T-cell (primary cell): Measurements from ENCODE around the gene GPR156. TPM values are rescaled to one million over a fixed set of nuclear protein-coding genes. Genes with fewer than 3 reads are reported as not detected.
A peak's percentile ranks its signal among the peaks of the same experiment; 100 is the strongest.
"Not testable (repeated sequence)": the region's sequence is repeated elsewhere in the genome, so short reads cannot be mapped to it uniquely, and the experiment has no call there.

Experiments
- ATAC-seq, 4 experiments: fragments of 200-7000 bp in 3 of 4; fragments of 150-1000 bp in 1 of 4; cut with Tn5 transposase; replicated peaks in 1 of 4; 1 replicate in 3 of 4; 2 replicates in 1 of 4; pipeline ENCODE4 v1.10.0; 2021; ENCODE audit warnings: moderate library complexity in 3 of 4, mild to moderate bottlenecking in 2 of 4, moderate number of reproducible peaks in 1 of 4
- CTCF ChIA-PET, 2 donors: fragments of 300-600 bp; sonication (Branson Sonifier 250); formaldehyde crosslinking; loops; one replicate each; lab custom pipeline; 2022; ENCODE audit warnings: antibody characterized with exemption in 2 of 2; lab: Charles Lee
- POLR2A ChIA-PET, 2 donors: fragments of 300-600 bp; sonication (Branson Sonifier 250); formaldehyde crosslinking; loops; one replicate each; lab custom pipeline; 2022; ENCODE audit warnings: antibody characterized with exemption in 2 of 2; lab: Charles Lee
- DNase-seq, 35 experiments: peaks; one replicate each; pipeline versions ENCODE4 v3.0.0 to v3.0.0-alpha.2; 2013 to 2023
- H3K27ac ChIP-seq: one replicate; pipeline ENCODE4 v1.5.1; 2013; ENCODE audit warnings: low read length
- H3K27me3 ChIP-seq, 2 experiments: replicated peaks in 1 of 2; 1 replicate in 1 of 2; 2 replicates in 1 of 2; pipeline versions ENCODE4 v1.6.1 to v1.7.0; 2013; ENCODE audit warnings: low read length in 1 of 2, mixed read lengths in 1 of 2; ENCODE audit not compliant: control insufficient read depth in 2 of 2, insufficient read depth in 2 of 2; ENCODE audit errors: extremely low read depth in 1 of 2
- H3K36me3 ChIP-seq, 2 donors: 1 replicate in 1 of 2; 2 replicates in 1 of 2; pipeline versions ENCODE4 v1.6.1 to v1.7.0; 2013; ENCODE audit warnings: low read length in 1 of 2; ENCODE audit not compliant: control insufficient read depth in 2 of 2, insufficient read depth in 1 of 2; ENCODE audit errors: extremely low read depth in 1 of 2
- H3K4me1 ChIP-seq, 2 experiments: 1 replicate in 1 of 2; 2 replicates in 1 of 2; pipeline versions ENCODE4 v1.6.1 to v1.7.0; 2013; ENCODE audit warnings: low read length in 2 of 2, mixed read lengths in 1 of 2; ENCODE audit not compliant: insufficient read depth in 2 of 2, control insufficient read depth in 1 of 2; ENCODE audit errors: extremely low read depth in 1 of 2
- H3K4me3 ChIP-seq, 2 donors: 1 replicate in 1 of 2; 2 replicates in 1 of 2; pipeline versions ENCODE4 v1.5.1 to v1.7.0; 2013; ENCODE audit warnings: mild to moderate bottlenecking in 2 of 2, low read length in 1 of 2, moderate library complexity in 1 of 2; ENCODE audit not compliant: control insufficient read depth in 1 of 2; ENCODE audit errors: extremely low read depth in 1 of 2
- H3K9me3 ChIP-seq: 2 replicates; pipeline ENCODE4 v1.7.0; 2013
- H3K27ac Mint-ChIP-seq, 2 donors: one replicate each; pipeline ENCODE4 v1.8.0; 2020 to 2021; ENCODE audit warnings: mild to moderate bottlenecking in 2 of 2, mixed read lengths in 2 of 2
- H3K27me3 Mint-ChIP-seq, 2 donors: one replicate each; pipeline ENCODE4 v1.8.0; 2021 to 2022; ENCODE audit warnings: mixed read lengths in 2 of 2
- H3K36me3 Mint-ChIP-seq: one replicate; pipeline ENCODE4 v1.8.0; 2021; ENCODE audit warnings: mixed read lengths
- H3K4me1 Mint-ChIP-seq, 3 donors: one replicate each; pipeline ENCODE4 v1.8.0; 2020 to 2022; ENCODE audit warnings: mixed read lengths in 3 of 3, mild to moderate bottlenecking in 1 of 3
- H3K4me3 Mint-ChIP-seq, 3 donors: one replicate each; pipeline ENCODE4 v1.8.0; 2020 to 2022; ENCODE audit warnings: mild to moderate bottlenecking in 3 of 3, mixed read lengths in 3 of 3, moderate library complexity in 3 of 3
- H3K9me3 Mint-ChIP-seq, 3 donors: one replicate each; pipeline ENCODE4 v1.8.0; 2020 to 2022; ENCODE audit warnings: mixed read lengths in 3 of 3
- WGBS: methylation state at CpG from one replicate; pipeline ENCODE4 v1.1.5; 2013; ENCODE audit warnings: missing lambda C conversion rate; ENCODE audit not compliant: insufficient coverage; 5-methylcytosine and 5-hydroxymethylcytosine counted together
- total RNA-seq, 35 experiments: library from RNA in 6 of 35; stranded (reverse) in 6 of 35; fragments of 120-200 nt in 1 of 35; gene quantifications; one replicate each; pipeline versions ENCODE4 v1.2.1 to v1.2.4 and lab custom pipeline; 2013 to 2026

Gene GPR156
- total RNA-seq (under 1 TPM in 4 of 5 donors, not detected in 1; 0.09 to 0.75 (median 0.38) TPM), total RNA-seq (lab: John Stamatoyannopoulos, UW) (0 to 0.41 (median 0.08) reads per million in 29 experiments)
- 0.06 TPM for total RNA-seq (2013)

DNA sequence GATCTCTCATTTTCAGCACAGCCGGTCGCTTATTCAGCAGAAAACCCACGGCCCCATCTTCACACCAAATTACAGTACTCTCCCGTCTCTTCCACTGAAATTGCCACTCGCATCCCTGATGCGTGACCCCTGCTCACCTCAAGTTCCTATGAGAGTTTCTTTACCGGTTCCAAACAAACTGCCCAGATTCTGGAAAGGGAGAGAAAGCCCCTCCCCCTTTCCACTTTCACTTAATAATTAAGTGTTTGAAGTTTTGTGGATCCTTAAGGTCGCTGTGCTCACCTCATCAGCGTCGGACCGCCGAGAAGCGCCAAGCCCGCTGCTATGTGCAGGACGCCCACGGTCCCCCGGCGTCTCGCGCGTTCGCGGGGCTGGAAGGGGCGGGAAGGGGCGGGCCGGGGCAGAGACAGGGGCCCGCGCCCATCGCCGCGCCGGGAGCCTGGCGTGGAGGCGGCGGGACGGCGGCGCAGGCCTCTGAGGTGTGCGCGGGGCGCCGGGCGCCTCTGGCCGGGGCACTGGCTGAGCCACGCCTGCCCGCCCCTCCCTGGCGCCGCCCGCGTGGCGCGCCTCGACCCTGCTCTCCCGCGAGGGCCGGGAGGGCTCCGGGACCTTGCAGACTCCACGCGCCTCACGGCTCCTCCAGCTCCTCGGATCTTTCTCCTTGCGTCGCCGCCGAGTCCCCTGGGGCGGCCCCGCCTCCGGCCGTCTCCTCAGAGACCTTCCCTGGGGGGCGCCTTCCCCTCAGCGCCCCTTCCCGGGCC is at the start of gene GPR156:
GPR156 (minus strand) TSS at position 476 of the 761 bp plus-strand sequence. CDS start 41,124 bp downstream, outside the sequence.
- Histone ChIP-seq H3K36me3 (no peaks in the 10 kb centered on the region), H3K9me3 (no peaks in the 10 kb centered on the region), H3K4me1 (peaks cover 0 to 4% of the 10 kb centered on the region in 2 experiments), H3K4me3 (peak within 1 kb of the TSS in 1 of 2 donors; percentile 52), H3K27ac (no peak within 1 kb of the TSS), H3K27me3 (peaks cover 6 to 40% of the 10 kb centered on the region in 2 experiments)
- H3K36me3 Mint-ChIP-seq: no peaks in the 10 kb centered on the region
- CTCF ChIA-PET: no interaction called here
- peaks cover 0 to 8% (median 5%) of the 10 kb centered on the region in 3 donors for H3K4me1 Mint-ChIP-seq
- peak in 2 of 4 experiments; percentile 20 to 36 for ATAC-seq
- H3K9me3 Mint-ChIP-seq: peaks cover 0 to 5% (median 0%) of the 10 kb centered on the region in 3 donors
- no peak within 1 kb of the TSS for H3K27ac Mint-ChIP-seq
- WGBS: 7% methylated on average over 69 of the region's 72 CpGs
- peaks cover 59 to 65% of the 10 kb centered on the region in 2 donors for H3K27me3 Mint-ChIP-seq
- H3K4me3 Mint-ChIP-seq: peak within 1 kb of the TSS in 2 of 3 donors; percentile 32 to 34
- POLR2A ChIA-PET: no interaction called here
- DNase-seq: no peak

DNA sequence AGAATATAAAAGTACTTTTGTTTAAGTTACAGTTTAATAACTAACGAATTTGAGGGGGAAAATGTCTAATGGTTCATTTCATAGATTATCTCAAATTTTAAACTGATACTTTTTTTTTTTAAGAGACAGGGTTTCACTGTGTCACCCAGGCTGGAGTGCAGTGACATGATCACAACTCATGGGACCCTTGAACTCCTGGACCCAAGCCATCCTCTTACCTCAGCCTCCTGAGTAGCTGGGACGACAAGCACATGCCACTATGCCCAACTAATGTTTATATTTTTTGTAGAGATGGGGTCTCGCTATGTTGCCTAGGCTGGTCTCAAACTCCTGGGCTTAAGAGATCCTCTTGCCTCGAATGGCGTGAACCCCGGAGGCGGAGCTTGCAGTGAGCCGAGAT is 47.6 kb upstream of the GPR156 start:
- Histone ChIP-seq H3K27me3 (no peaks in the 10 kb centered on the region), H3K9me3 (no peaks in the 10 kb centered on the region), H3K4me3 (no peak overlapping the region), H3K27ac (no peak overlapping the region), H3K4me1 (no peaks in the 10 kb centered on the region), H3K36me3 (peaks cover 0 to 62% of the 10 kb centered on the region in 2 donors)
- H3K9me3 Mint-ChIP-seq: no peaks in the 10 kb centered on the region
- ChIA-PET POLR2A (interaction anchor here in 1 of 2 donors (0.5 kb wide), 1 partner anchor 28 kb away, joined by 6 read pairs; no protein-coding TSS in a partner anchor), CTCF (no interaction called here)
- H3K4me1 Mint-ChIP-seq: peaks cover 12 to 15% (median 15%) of the 10 kb centered on the region in 3 donors
- 100% methylated on average over 5 of the region's 8 CpGs for WGBS
- no peaks in the 10 kb centered on the region for H3K27me3 Mint-ChIP-seq
- H3K27ac Mint-ChIP-seq: no peak overlapping the region
- no peak overlapping the region for H3K4me3 Mint-ChIP-seq
- DNase-seq (no peak), ATAC-seq (no peak)
- H3K36me3 Mint-ChIP-seq: peaks cover 46% of the 10 kb centered on the region

DNA sequence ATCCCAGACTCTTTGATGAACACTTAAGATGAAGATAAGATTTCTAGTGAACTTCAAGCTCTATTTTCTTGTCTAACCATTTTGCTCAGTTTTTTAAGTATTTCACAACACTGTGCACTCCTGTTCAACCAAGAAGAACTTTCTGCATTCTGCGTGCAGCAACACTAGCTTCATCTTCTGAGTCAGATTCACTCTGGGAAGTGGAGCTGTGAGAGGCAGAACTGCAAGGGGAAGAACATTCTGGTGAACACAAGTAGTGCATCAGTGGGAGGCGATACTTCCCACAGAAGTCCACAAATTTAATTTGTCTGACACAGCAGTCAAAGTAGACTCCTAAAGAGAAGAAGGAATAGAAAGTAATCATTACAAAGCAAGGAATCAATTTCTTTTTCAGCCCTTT is 46.1 kb upstream of the GPR156 start:
- Mint-ChIP-seq H3K27ac (no peak overlapping the region), H3K9me3 (no peaks in the 10 kb centered on the region), H3K4me1 (peaks cover 5% of the 10 kb centered on the region in 3 donors), H3K27me3 (no peaks in the 10 kb centered on the region), H3K36me3 (peaks cover 54% of the 10 kb centered on the region), H3K4me3 (no peak overlapping the region)
- H3K27me3 ChIP-seq: no peaks in the 10 kb centered on the region
- H3K4me1 ChIP-seq: no peaks in the 10 kb centered on the region
- CTCF ChIA-PET: interaction anchor here in 1 of 2 donors (0.6 kb wide), 1 partner anchor 62 kb away, joined by 3 read pairs; no protein-coding TSS in a partner anchor
- no peak for ATAC-seq
- POLR2A ChIA-PET: no interaction called here
- 100% methylated on average over 1 of the region's 2 CpGs for WGBS
- H3K9me3 ChIP-seq: no peaks in the 10 kb centered on the region
- H3K27ac ChIP-seq: no peak overlapping the region
- no peak for DNase-seq
- H3K36me3 ChIP-seq: peaks cover 0 to 64% of the 10 kb centered on the region in 2 donors
- H3K4me3 ChIP-seq: no peak overlapping the region

DNA sequence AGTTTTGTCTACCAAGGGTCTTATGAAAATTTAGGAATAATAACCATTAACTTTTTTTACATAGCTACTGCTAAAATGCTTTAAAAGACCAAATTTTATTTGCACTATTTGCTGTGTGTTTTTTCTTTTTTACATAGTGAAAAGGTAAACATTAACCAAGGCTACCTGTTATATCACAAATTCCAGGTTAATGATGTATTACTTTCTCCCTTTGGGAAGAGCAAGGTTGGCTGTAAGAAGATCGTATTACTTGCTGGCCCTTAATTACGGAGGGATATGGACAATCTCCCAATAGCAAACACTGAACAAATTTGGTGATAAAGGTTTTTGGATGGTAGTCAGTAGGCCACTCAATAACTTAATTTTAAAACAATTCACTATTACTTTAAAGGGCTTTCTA is 41.8 kb upstream of the GPR156 start:
- no peaks in the 10 kb centered on the region for H3K4me1 ChIP-seq
- Mint-ChIP-seq H3K27me3 (no peaks in the 10 kb centered on the region), H3K9me3 (no peaks in the 10 kb centered on the region), H3K27ac (no peak overlapping the region), H3K36me3 (peaks cover 53% of the 10 kb centered on the region), H3K4me1 (no peaks in the 10 kb centered on the region), H3K4me3 (no peak overlapping the region)
- no CpG with 5 or more reads among the region's 2 CpGs for WGBS
- DNase-seq (no peak), ATAC-seq (no peak)
- POLR2A ChIA-PET: interaction anchor here in 1 of 2 donors (0.6 kb wide), 1 partner anchor 116 kb away, joined by 7 read pairs; no protein-coding TSS in a partner anchor
- CTCF ChIA-PET: interaction anchor here in 1 of 2 donors (1.4 kb wide), 1 partner anchor 435 kb away, joined by 4 read pairs; no protein-coding TSS in a partner anchor
- peaks cover 4 to 40% of the 10 kb centered on the region in 2 donors for H3K36me3 ChIP-seq
- no peak overlapping the region for H3K4me3 ChIP-seq
- H3K27ac ChIP-seq: no peak overlapping the region
- no peaks in the 10 kb centered on the region for H3K9me3 ChIP-seq
- no peaks in the 10 kb centered on the region for H3K27me3 ChIP-seq

DNA sequence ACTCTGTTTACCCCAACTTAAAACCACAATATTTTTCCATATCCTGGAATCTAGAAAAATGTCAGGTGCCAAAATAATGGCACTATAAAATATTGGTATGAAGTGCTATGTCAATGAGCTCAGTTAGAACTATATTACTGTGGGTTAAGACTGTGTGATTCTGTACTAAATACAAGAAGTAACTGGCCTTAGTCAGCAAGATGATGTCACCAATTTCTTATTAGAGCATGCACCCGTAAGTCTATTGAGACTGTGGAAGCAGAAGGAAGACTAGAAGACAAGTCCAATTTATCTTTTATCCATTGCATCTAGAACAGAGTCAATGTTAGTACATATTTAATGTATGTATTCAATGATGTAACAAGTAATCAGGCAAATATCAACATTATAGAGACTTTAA is 39.2 kb upstream of the GPR156 start:
- Mint-ChIP-seq H3K4me1 (no peaks in the 10 kb centered on the region), H3K9me3 (peaks cover 4 to 5% (median 5%) of the 10 kb centered on the region in 3 donors), H3K27me3 (no peaks in the 10 kb centered on the region), H3K27ac (no peak overlapping the region), H3K36me3 (peaks cover 55% of the 10 kb centered on the region), H3K4me3 (no peak overlapping the region)
- ChIA-PET CTCF (no interaction called here), POLR2A (no interaction called here)
- Histone ChIP-seq H3K27ac (no peak overlapping the region), H3K4me1 (no peaks in the 10 kb centered on the region), H3K27me3 (no peaks in the 10 kb centered on the region), H3K36me3 (peaks cover 4 to 22% of the 10 kb centered on the region in 2 donors), H3K4me3 (no peak overlapping the region), H3K9me3 (peaks cover 2% of the 10 kb centered on the region)
- ATAC-seq (no peak), DNase-seq (no peak)
- no CpG with 5 or more reads among the region's 1 CpG for WGBS

DNA sequence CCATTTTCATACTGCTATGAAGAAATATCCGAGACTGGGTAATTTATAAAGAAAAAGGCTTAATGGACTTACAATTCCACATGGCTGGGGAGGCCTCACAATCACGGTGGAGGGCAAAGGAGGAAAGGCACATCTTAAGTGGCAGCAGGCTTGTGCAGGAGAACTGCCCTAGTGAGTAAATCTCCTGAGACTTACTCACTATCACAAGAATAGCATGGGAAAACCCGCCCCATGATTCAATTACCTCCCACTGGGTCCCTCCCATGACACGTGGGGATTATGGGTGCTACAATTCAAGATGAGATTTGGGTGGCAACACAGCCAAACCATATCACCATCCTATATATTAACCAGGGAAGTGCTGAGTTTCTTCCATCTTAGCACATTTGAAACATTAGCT is 38.7 kb upstream of the GPR156 start:
- H3K27ac Mint-ChIP-seq, H3K9me3 ChIP-seq, H3K9me3 Mint-ChIP-seq, H3K4me3 ChIP-seq, POLR2A ChIA-PET, H3K27me3 ChIP-seq, DNase-seq, H3K4me1 Mint-ChIP-seq, H3K27ac ChIP-seq, H3K27me3 Mint-ChIP-seq, H3K4me1 ChIP-seq, H3K4me3 Mint-ChIP-seq, CTCF ChIA-PET, ATAC-seq: not testable (repeated sequence)
- WGBS: no CpG with 5 or more reads among the region's 4 CpGs
- H3K36me3 ChIP-seq: peaks cover 4 to 18% of the 10 kb centered on the region in 2 donors
- peaks cover 55% of the 10 kb centered on the region for H3K36me3 Mint-ChIP-seq
